Astrocyte of the cerebellum (primary cell): ENCODE data around the gene NDUFV2.
"Not testable (repeated sequence)": the region's sequence is repeated elsewhere in the genome, so short reads cannot be mapped to it uniquely, and the experiment has no call there.

Experiments
- DNase-seq: peaks from one replicate; pipeline ENCODE4 v3.0.0-alpha.2; 2011; ENCODE audit warnings: low read depth
- H3K4me3 ChIP-seq: 2 replicates; pipeline ENCODE4 v1.5.1; 2011; ENCODE audit warnings: mild to moderate bottlenecking, low read depth, low read length, moderate library complexity
- in situ Hi-C: cut with HindIII; loops from 2 replicates; pipeline ENCODE4 v1.10.0; 2017; ENCODE audit warnings: low sequenced_read_pairs
- TF ChIP-seq, protein P1 (sequence below): IDR thresholded peaks from 2 replicates; pipeline ENCODE4 v1.5.1; 2012; ENCODE audit warnings: low read length, low read depth, moderate library complexity, mild to moderate bottlenecking; ENCODE audit errors: missing control alignments

The NDUFV2 gene

DNA sequence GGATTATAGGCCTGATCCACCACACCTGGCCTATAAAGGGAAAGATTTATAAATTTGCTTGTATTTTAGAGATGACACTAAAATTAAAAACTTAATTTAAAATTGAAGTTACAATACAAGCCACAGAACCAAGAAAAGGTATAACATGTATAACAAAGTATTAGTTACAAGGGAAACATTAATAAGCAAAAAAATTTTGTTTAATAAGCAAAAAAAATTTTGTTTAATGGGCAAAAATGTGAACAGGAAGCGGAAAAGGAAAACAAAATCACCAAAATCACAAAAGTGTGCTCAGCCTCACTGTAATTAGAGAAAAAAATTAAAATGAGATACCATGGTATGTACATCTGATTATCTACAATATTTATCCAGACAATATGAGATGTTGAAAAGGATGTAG lies 15.9 kb upstream of the NDUFV2 start:
- no peak for DNase-seq
- no peak overlapping the region for H3K4me3 ChIP-seq
- TF ChIP-seq, protein P1, sequence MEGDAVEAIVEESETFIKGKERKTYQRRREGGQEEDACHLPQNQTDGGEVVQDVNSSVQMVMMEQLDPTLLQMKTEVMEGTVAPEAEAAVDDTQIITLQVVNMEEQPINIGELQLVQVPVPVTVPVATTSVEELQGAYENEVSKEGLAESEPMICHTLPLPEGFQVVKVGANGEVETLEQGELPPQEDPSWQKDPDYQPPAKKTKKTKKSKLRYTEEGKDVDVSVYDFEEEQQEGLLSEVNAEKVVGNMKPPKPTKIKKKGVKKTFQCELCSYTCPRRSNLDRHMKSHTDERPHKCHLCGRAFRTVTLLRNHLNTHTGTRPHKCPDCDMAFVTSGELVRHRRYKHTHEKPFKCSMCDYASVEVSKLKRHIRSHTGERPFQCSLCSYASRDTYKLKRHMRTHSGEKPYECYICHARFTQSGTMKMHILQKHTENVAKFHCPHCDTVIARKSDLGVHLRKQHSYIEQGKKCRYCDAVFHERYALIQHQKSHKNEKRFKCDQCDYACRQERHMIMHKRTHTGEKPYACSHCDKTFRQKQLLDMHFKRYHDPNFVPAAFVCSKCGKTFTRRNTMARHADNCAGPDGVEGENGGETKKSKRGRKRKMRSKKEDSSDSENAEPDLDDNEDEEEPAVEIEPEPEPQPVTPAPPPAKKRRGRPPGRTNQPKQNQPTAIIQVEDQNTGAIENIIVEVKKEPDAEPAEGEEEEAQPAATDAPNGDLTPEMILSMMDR: no peak
- in situ Hi-C loops: no loop called here

DNA sequence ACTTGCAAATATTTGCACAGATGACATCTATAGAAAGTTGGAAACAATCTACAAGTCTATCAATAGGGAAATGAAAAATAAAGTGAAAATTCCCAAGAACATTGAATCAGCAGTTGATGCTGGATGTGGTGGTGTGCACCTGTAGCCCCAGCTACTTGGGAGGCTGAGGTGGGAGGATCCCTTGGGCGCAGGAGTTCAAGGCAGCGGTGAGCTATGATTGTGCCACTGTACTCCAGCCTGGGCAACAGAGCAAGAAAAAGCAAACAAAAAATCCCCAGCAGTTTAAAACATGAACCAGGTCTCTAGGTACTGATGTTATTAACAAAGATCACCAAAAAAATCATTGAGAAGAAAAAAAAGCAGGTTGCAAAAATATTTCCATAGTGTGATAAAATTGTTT lies 15.4 kb upstream of the NDUFV2 start:
- H3K4me3 ChIP-seq: no peak overlapping the region
- TF ChIP-seq, protein P1: no peak
- DNase-seq: no peak
- in situ Hi-C loops: no loop called here

DNA sequence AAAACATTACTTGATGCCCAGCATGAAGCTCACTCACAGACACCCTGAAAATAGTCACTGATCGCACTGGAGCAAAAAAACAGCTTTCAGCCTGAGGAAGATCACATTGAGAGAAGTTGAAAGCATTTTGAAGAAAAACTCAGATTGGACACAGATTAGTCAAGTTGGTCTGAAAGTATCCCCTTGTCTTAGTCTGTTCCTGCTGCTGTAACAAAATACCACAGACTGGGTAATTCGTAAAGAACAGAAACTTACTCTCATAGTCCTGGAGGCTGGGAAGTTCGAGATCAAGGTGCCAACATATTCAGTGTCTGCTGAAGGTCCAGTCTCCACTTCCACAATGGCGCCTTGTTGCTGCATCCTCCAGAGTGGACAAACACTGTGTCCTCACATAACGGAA lies 14.2 kb upstream of the NDUFV2 start:
- DNase-seq: no peak
- H3K4me3 ChIP-seq: no peak overlapping the region
- in situ Hi-C loops: no loop called here
- TF ChIP-seq, protein P1: no peak

DNA sequence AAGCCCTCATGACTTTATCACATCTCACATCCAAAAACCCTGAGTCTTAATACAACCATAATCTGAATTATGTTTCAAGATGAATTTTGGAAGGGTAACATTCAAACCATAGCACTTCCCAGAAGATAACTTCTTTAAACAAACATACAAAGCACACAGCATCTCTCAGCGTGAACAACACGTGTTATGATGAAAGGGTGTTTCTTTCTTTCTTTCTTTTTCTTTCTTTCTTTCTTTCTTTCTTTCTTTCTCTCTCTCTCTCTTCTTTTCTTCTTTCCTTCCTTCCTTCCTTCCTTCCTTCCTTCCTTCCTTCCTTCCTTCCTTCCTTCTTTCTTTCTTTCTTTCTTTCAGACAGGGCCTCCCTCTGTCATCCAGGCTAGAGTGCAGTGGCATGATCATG lies 13.8 kb upstream of the NDUFV2 start:
- in situ Hi-C loops, DNase-seq, H3K4me3 ChIP-seq: not testable (repeated sequence)

DNA sequence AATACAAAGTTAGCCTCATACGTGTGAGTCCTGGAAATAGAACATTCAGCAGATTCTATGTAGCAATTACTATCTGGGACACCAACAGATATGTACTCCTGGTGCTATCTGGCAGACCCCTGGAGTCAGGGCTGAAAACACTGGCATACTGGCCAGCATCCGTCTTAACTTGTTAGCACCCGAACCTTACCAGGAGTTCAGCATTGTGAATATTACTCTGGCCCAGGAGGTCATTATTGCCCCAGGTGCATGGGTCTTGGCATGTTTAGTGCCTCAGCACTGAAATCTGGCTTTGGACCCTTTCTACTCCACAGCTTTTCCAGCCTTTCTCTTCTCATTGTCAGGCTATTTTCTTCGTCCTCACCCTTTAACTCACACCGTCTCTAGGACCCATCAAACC lies 11.9 kb upstream of the NDUFV2 start:
- H3K4me3 ChIP-seq: no peak overlapping the region
- TF ChIP-seq, protein P1: no peak
- no peak for DNase-seq
- in situ Hi-C loops: no loop called here

DNA sequence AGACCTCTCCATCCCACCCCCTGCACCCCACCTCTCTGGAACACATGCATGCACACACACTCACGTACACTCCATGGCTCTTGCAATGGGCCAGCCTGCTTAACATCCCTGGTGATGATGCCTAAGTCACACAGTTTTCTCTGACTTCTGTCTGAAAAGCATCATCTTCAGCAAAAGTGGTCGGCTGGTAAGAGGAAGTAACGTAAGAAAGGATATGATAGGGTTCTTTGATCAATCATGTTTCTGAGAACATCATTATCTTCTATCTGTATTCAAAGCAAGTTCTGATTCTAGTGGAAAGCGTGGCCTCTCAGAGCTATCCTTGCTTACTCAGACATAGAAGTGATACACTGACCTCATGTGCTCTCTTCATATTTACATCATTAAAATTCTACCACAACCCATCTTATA lies 11.4 kb upstream of the NDUFV2 start:
- TF ChIP-seq, protein P1: no peak
- H3K4me3 ChIP-seq: no peak overlapping the region
- no peak for DNase-seq
- in situ Hi-C loops: no loop called here

DNA sequence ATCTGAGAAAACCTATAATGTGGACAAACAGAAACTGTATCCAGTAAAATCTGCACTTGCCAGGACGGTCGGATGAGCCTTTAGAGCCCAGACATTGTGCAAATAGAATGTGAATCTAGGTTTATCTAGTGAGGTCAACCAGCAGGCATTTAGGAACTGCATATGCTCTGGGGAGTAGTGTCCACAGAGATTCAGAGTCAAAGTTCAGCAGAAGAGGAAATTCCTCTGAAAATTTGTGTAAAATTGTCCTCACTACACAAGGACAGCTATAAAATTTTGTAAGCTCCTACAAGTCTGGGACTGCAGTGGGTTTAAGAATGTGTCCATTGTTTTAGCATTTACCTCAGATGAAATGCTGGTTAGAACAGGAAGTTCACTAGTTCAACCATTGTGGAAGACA lies 9.8 kb upstream of the NDUFV2 start:
- DNase-seq: no peak
- H3K4me3 ChIP-seq: no peak overlapping the region
- in situ Hi-C loops: no loop called here
- TF ChIP-seq, protein P1: no peak

DNA sequence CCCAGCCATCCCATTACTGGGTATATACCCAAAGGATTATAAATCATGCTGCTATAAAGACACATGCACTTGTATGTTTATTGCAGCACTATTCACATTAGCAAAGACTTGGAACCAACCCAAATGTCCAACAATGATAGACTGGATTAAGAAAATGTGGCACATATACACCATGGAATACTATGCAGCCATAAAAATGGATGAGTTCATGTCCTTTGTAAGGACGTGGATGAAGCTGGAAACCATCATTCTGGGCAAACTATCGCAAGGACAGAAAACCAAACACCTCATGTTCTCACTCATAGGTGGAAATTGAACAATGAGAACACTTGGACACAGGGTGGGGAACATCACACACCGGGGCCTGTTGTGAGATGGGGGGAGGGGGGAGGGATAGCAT lies 9.4 kb upstream of the NDUFV2 start:
- DNase-seq, in situ Hi-C loops, H3K4me3 ChIP-seq: not testable (repeated sequence)
